IMR-90 (cell line): Measurements from ENCODE around the gene ALK. TPM values are rescaled to one million over a fixed set of nuclear protein-coding genes. Genes with fewer than 3 reads are reported as not detected.

Experiments
- ATAC-seq: fragments of 200-7000 bp; cut with Tn5 transposase; 2 replicates; pipeline ENCODE4 v1.9.1; 2020; ENCODE audit warnings: low read depth, mild to moderate bottlenecking, moderate library complexity
- BruUV-seq: library from RNA; stranded (reverse); fragments of 400-500 nt; replicated peaks from 2 replicates; lab custom pipeline; 2021; lab: Mats Ljungman, UMichigan
- CTCF ChIA-PET: fragments of 300-600 bp; formaldehyde crosslinking; extraction: SDS; loops from one replicate; lab custom pipeline; 2021; ENCODE audit warnings: antibody characterized with exemption; lab: Yijun Ruan, JAX
- POLR2A ChIA-PET: fragments of 300-600 bp; sonication (Branson Sonifier 250); formaldehyde crosslinking; loops from one replicate; lab custom pipeline; 2022; ENCODE audit warnings: antibody characterized with exemption; ENCODE audit not compliant: unreplicated experiment; lab: Charles Lee
- DNase-seq: peaks from one replicate; pipeline ENCODE4 v3.0.0; 2013
- H2AFZ ChIP-seq: replicated peaks from 2 replicates; pipeline ENCODE3; 2013; ENCODE audit warnings: low read length, mild to moderate bottlenecking; ENCODE audit not compliant: poor library complexity
- H2AK5ac ChIP-seq: 2 replicates; pipeline ENCODE4 v1.6.1; 2013; ENCODE audit warnings: low read depth, low read length, inconsistent platforms
- H2AK9ac ChIP-seq: replicated peaks from 2 replicates; pipeline ENCODE3; 2013; ENCODE audit warnings: mild to moderate bottlenecking, low read depth, low read length, moderate library complexity; ENCODE audit not compliant: poor library complexity
- H2BK120ac ChIP-seq: 2 replicates; pipeline ENCODE4 v1.6.1; 2013; ENCODE audit warnings: low read depth, low read length, inconsistent platforms
- H2BK15ac ChIP-seq: 3 replicates; pipeline ENCODE4 v1.6.1; 2013; ENCODE audit warnings: low read depth, low read length, inconsistent platforms
- H2BK20ac ChIP-seq: 2 replicates; pipeline ENCODE4 v1.6.1; 2013; ENCODE audit warnings: low read depth, mild to moderate bottlenecking, inconsistent platforms, low read length, moderate library complexity
- H2BK5ac ChIP-seq: 2 replicates; pipeline ENCODE4 v1.6.1; 2013; ENCODE audit warnings: mild to moderate bottlenecking, low read depth, low read length, inconsistent platforms; ENCODE audit not compliant: poor library complexity, severe bottlenecking
- H3K14ac ChIP-seq: replicated peaks from 2 replicates; pipeline ENCODE4 v1.6.1; 2013; ENCODE audit warnings: low read depth, low read length, inconsistent platforms
- H3K18ac ChIP-seq: 2 replicates; pipeline ENCODE4 v1.6.1; 2013; ENCODE audit warnings: low read depth, low read length, control low read depth
- H3K23ac ChIP-seq: 2 replicates; pipeline ENCODE4 v1.6.1; 2013; ENCODE audit warnings: low read depth, low read length, inconsistent platforms
- H3K27ac ChIP-seq: 2 replicates; pipeline ENCODE4 v1.5.1; 2013; ENCODE audit warnings: mild to moderate bottlenecking, control low read depth, low read length; ENCODE audit not compliant: insufficient read depth
- H3K27me3 ChIP-seq: 2 replicates; pipeline ENCODE4 v1.6.1; 2013; ENCODE audit warnings: low read length; ENCODE audit not compliant: control insufficient read depth, insufficient read depth
- H3K36me3 ChIP-seq: 2 replicates; pipeline ENCODE4 v1.6.1; 2013; ENCODE audit warnings: low read length, mixed read lengths; ENCODE audit not compliant: control insufficient read depth, insufficient read depth
- H3K4ac ChIP-seq: 2 replicates; pipeline ENCODE4 v1.6.1; 2013; ENCODE audit warnings: low read depth, low read length, inconsistent platforms
- H3K4me1 ChIP-seq: 2 replicates; pipeline ENCODE4 v1.6.1; 2013; ENCODE audit warnings: low read length, mixed read lengths; ENCODE audit not compliant: control insufficient read depth, insufficient read depth
- H3K4me2 ChIP-seq: 2 replicates; pipeline ENCODE4 v1.6.1; 2013; ENCODE audit warnings: low read depth, mild to moderate bottlenecking, control low read depth, low read length, moderate library complexity
- H3K4me3 ChIP-seq: 2 replicates; pipeline ENCODE4 v1.5.1; 2013; ENCODE audit warnings: low read depth, mild to moderate bottlenecking, control low read depth, low read length, moderate library complexity; ENCODE audit not compliant: insufficient read depth
- H3K56ac ChIP-seq: 2 replicates; pipeline ENCODE4 v1.6.1; 2013; ENCODE audit warnings: low read length, inconsistent platforms; ENCODE audit not compliant: insufficient read depth; ENCODE audit errors: extremely low read depth
- H3K79me1 ChIP-seq, 2 experiments: 2 replicates each; pipeline ENCODE4 v1.6.1; 2013; ENCODE audit warnings: low read length in 2 of 2, inconsistent platforms in 1 of 2, low read depth in 1 of 2
- H3K9ac ChIP-seq: 2 replicates; pipeline ENCODE4 v1.6.1; 2013; ENCODE audit warnings: low read depth, low read length, control low read depth
- H3K9me1 ChIP-seq: 2 replicates; pipeline ENCODE4 v1.6.1; 2013; ENCODE audit warnings: low read length, inconsistent platforms; ENCODE audit not compliant: insufficient read depth
- H3K9me3 ChIP-seq: 2 replicates; pipeline ENCODE4 v1.6.1; 2013; ENCODE audit warnings: low read length; ENCODE audit not compliant: control insufficient read depth, insufficient read depth
- H4K20me1 ChIP-seq: 2 replicates; pipeline ENCODE4 v1.6.1; 2013; ENCODE audit warnings: low read length, inconsistent platforms; ENCODE audit not compliant: insufficient read depth
- H4K5ac ChIP-seq: 2 replicates; pipeline ENCODE4 v1.6.1; 2013; ENCODE audit warnings: mild to moderate bottlenecking, low read depth, low read length, control low read depth
- H4K8ac ChIP-seq, 2 experiments: 2 replicates each; pipeline ENCODE4 v1.6.1; 2013; ENCODE audit warnings: low read depth in 2 of 2, low read length in 2 of 2, control low read depth in 1 of 2, inconsistent platforms in 1 of 2
- H4K91ac ChIP-seq: 2 replicates; pipeline ENCODE4 v1.6.1; 2013; ENCODE audit warnings: low read depth, low read length, inconsistent platforms; ENCODE audit not compliant: insufficient read depth
- MAZ ChIP-seq: IDR thresholded peaks from 2 replicates; pipeline ENCODE4 v1.6.1; 2012; ENCODE audit warnings: low read depth, mild to moderate bottlenecking, low read length, improper control_type of control experiment, moderate library complexity, borderline replicate concordance
- MXI1 ChIP-seq: IDR thresholded peaks from 2 replicates; pipeline ENCODE4 v1.6.1; 2012; ENCODE audit warnings: low read depth, mild to moderate bottlenecking, low read length, moderate library complexity, borderline replicate concordance
- RAD21 ChIP-seq: IDR thresholded peaks from 2 replicates; pipeline ENCODE4 v1.6.1; 2012; ENCODE audit warnings: low read length, improper control_type of control experiment
- WGBS, 2 experiments: methylation state at CpG; one replicate each; pipeline versions ENCODE4 v1.1.5 to v1.1.7; 2013; ENCODE audit warnings: missing lambda C conversion rate in 2 of 2; ENCODE audit not compliant: insufficient read length in 1 of 2; ENCODE audit errors: extremely low coverage in 2 of 2; 5-methylcytosine and 5-hydroxymethylcytosine counted together
- dilution Hi-C: fragments of 300-500 bp; cut with HindIII; formaldehyde crosslinking; loops from one replicate; pipeline ENCODE4 v1.14.3; 2018; ENCODE audit warnings: low sequenced_read_pairs; ENCODE audit not compliant: unreplicated experiment
- in situ Hi-C: fragments of 300-500 bp; cut with MboI; formaldehyde crosslinking; loops from 3 replicates; pipeline ENCODE4 v1.14.3; 2019; ENCODE audit warnings: low sequenced_read_pairs, inconsistent platforms, mixed read lengths
- intact Hi-C: fragments of 100-400 bp; cut with micrococcal nuclease; formaldehyde crosslinking; loops from 2 replicates; pipeline ENCODE4 v1.10.0; 2022
- polyA plus RNA-seq, 3 experiments: library from polyadenylated mRNA; depleted of rRNA; stranded (reverse); fragments of >200 nt; gene quantifications; 2 replicates each; pipeline ENCODE4 v1.2.3, GENCODE V29; 2012; ENCODE audit warnings: low replicate concordance in 1 of 3
- total RNA-seq: library from RNA; depleted of rRNA; stranded (reverse); fragments of >200 nt; gene quantifications from 2 replicates; pipeline ENCODE4 v1.2.3, GENCODE V29; 2012
- TF ChIP-seq, protein P1 (sequence below): fragments of 150-350 bp; IDR thresholded peaks from 2 replicates; pipeline ENCODE4 v1.6.1; 2016; ENCODE audit warnings: low read depth, mild to moderate bottlenecking, low read length, moderate library complexity, borderline replicate concordance

Gene ALK
- total and polyA plus RNA-seq, 2 of the 4 experiments (the other 2 are of a cell fraction), result not detected

DNA sequence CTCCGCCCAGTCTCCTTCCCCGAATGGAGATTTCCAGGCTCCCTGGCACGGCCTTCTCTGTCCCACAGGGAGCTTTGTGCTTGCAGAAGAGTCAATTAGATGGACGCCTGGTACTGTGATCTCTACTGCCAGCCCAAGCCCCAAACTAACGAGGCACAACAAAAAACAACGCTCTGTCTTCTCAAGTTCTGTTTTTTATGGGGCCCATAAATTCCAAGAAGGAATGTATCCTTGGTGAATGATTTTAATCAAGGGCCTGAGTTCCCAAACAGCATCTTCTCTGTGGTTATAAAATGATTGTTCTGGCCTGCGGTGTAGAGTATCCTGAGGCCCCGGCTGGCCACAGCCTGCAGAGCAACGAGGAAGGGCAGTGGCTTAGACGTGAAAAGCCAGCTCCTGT lies 586.7 kb downstream of the ALK start:
- H3K4me3 ChIP-seq, result no peak overlapping the region
- TF ChIP-seq MXI1 (no peak), MAZ (no peak), RAD21 (no peak)
- TF ChIP-seq, protein P1, sequence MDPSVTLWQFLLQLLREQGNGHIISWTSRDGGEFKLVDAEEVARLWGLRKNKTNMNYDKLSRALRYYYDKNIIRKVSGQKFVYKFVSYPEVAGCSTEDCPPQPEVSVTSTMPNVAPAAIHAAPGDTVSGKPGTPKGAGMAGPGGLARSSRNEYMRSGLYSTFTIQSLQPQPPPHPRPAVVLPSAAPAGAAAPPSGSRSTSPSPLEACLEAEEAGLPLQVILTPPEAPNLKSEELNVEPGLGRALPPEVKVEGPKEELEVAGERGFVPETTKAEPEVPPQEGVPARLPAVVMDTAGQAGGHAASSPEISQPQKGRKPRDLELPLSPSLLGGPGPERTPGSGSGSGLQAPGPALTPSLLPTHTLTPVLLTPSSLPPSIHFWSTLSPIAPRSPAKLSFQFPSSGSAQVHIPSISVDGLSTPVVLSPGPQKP, result no peak
- 67% methylated on average over 3 of the region's 10 CpGs; no CpG with 5 or more reads in 1 of the 2 experiments for WGBS, 2 experiments

More for the DNA sequence above, 586.7 kb downstream of the ALK start:
- Histone ChIP-seq H3K23ac (no peak overlapping the region), H3K14ac (no peak overlapping the region), H3K4ac (no peak overlapping the region), H3K79me1 (no peaks in the 10 kb centered on the region), H2AFZ (no peak overlapping the region), H4K20me1 (no peaks in the 10 kb centered on the region), H3K36me3 (no peaks in the 10 kb centered on the region), H2BK15ac (no peak overlapping the region), H2BK120ac (no peak overlapping the region), H4K8ac (no peak overlapping the region), H2BK20ac (no peak overlapping the region), H3K9ac (no peak overlapping the region), H3K4me2 (no peak overlapping the region), H3K18ac (no peak overlapping the region), H3K56ac (no peak overlapping the region), H3K9me1 (no peaks in the 10 kb centered on the region), H2AK5ac (no peak overlapping the region), H4K91ac (no peak overlapping the region), H3K9me3 (no peaks in the 10 kb centered on the region), H3K27me3 (peaks cover 11% of the 10 kb centered on the region), H4K5ac (no peak overlapping the region), H2BK5ac (no peak overlapping the region), H2AK9ac (no peak overlapping the region), H3K27ac (no peak overlapping the region), H3K4me1 (no peaks in the 10 kb centered on the region)
- dilution Hi-C loops, result no loop called here
- DNase-seq (no peak), ATAC-seq (no peak)
- no TSS peak for BruUV-seq
- CTCF ChIA-PET, result no interaction called here
- POLR2A ChIA-PET, result no interaction called here
- in situ Hi-C loops, result no loop called here
- intact Hi-C loops, result no loop called here
